ENCODE measurements around the gene MRPS11.
"Not testable (repeated sequence)": the region's sequence is repeated elsewhere in the genome, so short reads cannot be mapped to it uniquely, and the experiment has no call there.

Gene MRPS11

GRCh38 chr15:88454867-88455810, 12.4 kb upstream of the MRPS11 start:
- peak; percentile 24 for DNase-seq (ENCODE audit: low spot score)

DNA sequence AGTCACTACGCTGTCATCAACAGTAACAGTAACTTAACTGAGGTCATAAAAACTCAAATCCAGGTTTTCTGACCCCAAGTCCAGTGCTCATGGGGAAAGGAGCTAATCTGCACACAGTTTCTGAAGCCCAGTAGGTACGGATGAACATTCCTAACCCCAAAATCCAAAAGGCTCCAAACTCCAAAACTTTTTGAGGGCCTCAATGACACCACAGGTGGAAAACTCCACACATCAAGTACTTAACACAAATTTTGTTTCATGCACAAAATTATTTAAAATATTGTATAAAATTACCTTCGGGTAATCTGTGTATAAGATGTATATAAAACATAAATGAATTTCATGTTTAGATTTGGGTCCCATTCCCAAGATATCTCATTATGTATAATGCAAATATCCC, 10.8 kb upstream of the MRPS11 start:
- no peak for DNase-seq (ENCODE audit: low spot score)

DNA sequence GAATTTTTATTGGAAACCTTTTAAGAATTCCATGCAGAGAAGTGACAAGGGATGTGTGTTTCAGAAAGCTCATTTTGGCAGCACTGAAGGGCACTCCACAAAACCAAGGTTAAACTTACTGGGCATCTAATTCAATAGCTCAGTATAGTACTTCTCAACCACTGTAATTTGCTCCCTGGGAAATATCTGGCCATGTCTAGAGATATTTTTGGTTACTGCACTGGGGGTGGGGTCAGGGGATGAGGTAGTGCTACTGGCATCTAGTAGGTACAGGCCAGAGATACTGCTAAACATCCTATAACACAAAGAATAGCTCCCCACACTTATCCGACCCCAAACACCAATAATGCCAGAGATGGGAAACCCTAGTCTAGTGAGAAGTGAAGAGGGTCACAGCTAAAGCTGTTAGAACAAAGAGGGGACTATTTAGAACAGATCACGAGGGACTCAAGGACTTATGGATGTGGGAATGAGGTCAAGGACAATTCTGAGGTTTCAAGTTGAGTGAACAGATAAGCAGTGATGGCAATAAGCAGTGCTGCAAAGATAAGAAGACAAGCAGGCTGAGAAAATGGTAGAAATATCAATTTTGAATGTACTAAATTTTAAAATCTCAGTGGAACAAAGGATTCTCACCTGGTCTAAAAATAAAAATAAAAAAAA, 3.5 kb upstream of the MRPS11 start:
- DNase-seq (ENCODE audit: low spot score) = no peak

DNA sequence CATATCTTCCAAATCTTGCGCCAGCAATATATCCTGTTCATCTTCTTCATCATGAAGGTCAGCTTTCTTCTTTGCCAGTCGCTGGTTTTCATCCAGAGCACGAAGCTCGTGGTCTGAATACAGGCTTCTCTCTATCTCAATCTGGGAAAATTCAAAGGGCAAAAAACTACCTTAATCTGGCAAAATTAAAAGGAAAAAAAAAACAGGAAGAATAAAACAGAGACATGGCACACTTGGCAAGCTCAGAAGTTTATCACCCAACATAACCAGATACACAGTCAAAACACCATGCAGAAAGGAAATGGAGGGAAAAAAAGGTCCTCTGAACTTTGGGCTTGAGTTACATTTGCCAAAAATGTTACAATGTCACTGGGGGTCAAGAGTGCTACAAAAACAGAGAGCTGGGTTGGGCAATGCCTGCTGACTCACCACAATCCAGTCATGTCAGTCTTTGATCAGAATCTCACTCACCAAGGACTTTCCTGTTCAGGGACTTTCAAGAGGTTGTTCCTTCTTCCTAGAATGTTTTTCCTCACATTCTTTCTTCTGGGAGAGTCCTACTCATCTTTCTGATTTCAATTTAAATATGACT, 1.8 kb upstream of the MRPS11 start:
- no peak for DNase-seq (ENCODE audit: low spot score)

DNA sequence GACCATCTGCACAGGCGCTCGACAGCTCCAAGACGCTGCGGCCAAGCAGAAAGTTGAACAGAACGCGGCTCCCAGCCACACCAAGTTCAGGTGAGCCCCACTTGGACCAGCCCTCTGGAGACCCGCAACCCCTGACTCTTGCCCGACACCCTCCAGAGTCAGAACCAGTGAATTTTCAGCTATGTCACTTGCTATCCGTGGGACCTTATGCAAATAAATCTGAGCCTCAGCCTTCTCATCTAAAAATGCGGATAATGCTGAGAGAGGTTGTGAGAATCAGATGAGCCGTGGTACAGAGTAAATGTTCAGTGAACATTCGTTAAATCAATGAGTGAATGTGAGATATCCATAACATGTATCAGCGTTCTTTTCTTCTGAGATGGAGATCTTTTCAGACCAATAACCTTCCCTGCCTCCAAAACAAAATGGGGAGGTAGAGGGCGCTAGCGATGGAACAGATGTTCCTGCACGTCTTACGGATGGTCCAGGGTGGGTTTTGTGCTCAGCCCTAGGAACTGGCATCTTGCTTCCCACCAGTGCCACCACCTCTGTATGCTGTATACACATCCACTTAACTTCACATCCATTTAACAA, 524 bp downstream of the MRPS11 start:
- no peak for DNase-seq (ENCODE audit: low spot score)

DNA sequence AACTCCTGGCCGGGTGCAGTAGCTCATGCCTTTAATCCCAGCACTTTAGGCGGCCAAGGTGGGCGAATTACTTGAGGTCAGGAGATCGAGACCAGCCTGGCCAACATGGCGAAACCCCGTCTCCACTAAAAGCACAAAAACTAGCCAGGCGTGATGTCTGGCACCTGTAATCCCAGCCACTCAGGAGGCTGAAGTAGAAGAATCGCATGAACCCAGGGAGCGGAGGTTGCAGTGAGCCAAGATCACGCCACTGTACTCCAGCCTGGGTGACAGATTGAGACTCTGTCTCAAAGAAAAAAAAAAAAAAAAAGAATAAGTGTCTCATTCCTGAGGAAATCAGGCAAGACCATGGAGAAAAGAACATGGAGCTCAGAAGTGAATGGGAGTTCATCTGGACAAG, 1.2 kb downstream of the MRPS11 start:
- DNase-seq (ENCODE audit: low spot score) = not testable (repeated sequence)

- DNase-seq (ENCODE audit: low spot score) = no peak
These were observed 1.8 kb downstream of the MRPS11 start for GRCh38 chr15:88469321-88469720.

DNA sequence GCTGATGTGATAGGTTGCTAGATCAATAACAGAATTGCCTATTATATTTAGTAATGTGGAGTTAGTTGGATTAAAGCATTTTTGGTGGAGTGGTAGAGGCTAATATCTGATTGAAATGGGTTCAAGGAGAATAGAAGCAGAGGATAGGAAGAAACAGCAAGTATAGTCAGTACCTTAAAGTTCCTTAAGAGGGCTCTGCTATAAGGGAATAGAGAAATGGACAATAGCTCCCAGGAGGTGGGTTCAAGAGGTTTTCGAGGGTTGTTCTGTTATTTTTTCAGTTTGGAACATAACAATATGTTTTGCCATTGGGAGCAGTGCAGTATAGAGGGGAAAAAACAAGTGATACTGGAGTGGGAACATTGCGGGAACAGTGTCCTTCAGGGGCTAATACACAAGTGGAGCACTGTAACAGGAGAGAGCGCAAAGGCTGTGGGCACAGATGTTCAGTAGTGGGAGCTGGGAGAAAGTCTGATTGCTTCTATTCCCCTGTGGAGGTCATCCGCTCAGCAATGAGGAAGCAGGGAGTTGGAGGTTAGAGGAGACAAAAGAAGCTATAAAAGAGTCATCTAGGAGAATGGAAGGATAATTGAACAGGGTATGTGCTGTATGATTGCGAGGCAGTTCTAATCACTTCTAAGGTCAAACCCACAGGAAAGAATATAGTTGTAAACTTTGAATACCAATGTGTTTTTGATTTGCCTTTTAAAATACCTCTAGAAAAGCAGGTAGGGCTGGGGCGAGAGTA, 3.3 kb downstream of the MRPS11 start:
- no peak for DNase-seq (ENCODE audit: low spot score)

- DNase-seq (ENCODE audit: low spot score) = no peak
These were observed 4.7 kb downstream of the MRPS11 start for GRCh38 chr15:88472225-88472624.

DNA sequence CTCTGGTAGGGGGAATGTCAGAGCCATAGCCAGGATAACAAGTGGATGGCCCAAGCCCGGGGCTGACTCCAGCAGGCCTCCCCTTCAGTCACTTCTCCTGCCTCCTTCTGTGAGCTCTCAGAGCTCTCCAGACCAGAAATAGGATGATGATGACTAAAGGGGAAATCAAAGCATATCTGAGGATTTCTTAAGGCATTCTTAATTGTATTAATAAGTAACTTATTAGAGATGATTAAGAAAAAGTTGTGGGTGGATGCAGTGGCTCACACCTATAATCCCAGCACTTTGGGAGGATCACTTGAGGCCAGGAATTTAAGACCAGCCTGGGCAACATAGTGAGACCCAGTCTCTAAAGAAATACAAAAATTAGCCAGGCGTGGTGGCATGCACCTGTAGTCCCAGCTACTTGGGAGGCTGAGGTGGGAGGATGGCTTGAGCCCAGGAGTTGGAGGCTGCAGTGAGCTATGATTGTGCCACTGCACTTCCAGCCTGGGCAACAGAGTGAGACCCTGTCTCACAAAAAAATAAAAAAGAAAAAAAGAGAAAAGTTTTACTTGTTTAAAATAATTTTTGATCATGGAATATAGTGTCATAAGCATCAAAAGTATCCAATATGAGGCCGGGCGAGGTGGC, 6.3 kb downstream of the MRPS11 start:
- not testable (repeated sequence) for DNase-seq (ENCODE audit: low spot score)

GRCh38 chr15:88476635-88477060, 9.1 kb downstream of the MRPS11 start:
- peak; percentile 35 for DNase-seq (ENCODE audit: low spot score)

DNA sequence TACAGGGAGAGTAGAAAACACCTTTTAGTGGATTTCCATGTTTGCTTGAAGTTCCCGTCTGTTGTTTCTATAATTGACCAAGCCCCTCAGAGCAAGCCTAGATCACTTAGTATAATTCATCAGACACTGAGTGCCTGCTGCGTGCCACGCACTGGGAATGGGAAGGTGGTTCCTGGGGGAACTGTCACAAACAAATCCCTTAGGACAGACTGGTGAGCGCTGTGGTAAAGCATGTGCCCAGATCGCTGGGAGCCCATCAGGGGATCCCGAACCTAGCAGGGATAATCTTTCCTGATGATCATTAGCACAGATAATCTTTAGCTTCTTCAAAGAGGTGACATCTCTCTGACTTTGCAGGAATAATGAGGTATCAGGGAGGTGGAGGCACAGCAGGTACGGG, 9.6 kb downstream of the MRPS11 start:
- no peak for DNase-seq (ENCODE audit: low spot score)

DNA sequence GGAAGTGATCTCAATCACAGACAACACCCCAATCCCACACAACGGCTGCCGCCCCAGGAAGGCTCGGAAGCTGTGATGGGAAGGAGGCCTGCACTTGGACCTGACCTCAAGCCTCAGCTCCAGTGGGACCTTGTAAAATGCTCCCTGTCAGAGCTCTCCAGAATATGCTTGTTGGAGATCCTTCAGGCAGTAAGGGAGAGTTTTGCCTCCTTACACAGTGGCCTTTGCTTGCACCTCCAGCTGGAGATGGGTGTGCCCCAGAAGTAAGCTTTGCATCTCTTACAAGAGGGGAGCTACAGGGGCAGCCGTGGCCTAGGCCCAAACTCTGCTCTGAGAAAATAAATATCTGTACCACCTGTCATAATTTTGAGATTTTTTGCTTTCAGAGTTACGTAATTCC, 10.4 kb downstream of the MRPS11 start:
- no peak for DNase-seq (ENCODE audit: low spot score)

GRCh38 chr15:88479169-88479568, 11.7 kb downstream of the MRPS11 start:
- DNase-seq (ENCODE audit: low spot score) = no peak

DNA sequence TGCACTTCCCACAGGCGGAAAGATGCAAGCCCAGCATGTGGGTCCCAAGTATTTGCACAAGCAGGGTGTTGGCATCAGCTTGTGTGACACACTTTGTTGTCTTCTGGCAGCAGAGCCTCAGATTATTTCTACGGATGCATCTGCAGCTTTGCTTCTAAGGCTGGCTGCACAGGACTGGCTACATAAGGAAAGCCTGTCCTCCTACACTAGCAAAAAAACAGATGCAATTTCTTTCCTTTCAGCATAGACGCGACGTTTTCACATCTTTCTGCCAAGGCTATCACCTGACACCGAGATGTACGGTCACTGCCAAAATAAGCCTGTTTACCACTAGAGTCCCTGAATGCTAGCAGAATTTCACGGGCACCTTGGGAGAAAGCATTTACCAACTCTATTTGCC, 13.5 kb downstream of the MRPS11 start:
- DNase-seq (ENCODE audit: low spot score) = no peak

DNA sequence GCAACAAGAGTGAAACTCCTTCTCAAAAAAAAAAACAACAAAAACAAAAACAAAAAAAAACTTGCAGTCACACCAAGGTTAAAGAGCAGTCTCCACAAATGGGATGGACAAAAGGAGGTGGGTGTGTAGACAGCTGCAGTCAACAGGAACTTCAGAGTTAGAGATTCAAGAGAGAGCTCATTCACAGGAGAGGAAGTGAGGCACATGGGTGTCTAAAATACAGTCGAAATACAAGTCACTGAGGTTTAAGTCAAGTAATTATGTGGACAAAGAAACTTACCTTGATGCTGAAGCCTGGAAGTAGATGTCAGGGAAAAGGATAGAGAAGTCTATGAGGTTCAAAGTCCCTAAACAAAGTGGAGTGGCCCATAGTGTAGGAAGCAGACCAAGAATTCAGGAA, 14.8 kb downstream of the MRPS11 start:
- no peak for DNase-seq (ENCODE audit: low spot score)

DNA sequence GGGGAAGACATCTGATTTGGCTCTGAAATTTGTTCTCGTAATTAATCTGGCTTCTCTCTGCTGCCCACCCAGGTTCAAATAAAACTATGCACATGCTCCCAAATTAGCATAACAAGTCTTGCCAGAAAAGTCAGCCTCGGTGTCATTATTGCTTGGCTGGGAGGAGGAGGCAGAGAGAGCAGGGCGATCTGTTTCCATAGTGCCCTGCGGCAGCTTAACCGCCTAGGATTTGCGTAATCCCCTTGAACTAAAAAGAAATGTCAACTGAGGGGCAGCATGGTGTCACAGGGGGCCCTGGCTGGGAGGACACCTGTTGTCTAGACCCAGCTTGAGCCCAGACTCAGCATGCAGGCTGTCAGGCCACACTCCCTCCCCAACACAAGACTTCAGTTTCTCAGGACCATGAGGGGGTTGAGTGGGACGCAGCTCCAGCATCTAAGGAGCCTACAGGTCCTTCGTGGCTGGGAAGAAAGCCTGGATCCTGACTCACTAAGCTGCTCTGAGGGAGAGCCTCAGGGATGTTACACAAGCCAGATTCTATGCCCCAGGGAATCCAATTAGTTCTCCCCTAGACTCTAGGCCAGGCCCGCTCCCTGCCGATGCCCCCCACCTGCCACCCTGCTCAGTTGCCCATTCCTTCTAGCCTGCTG, 17.3 kb downstream of the MRPS11 start:
- DNase-seq (ENCODE audit: low spot score) = no peak

GRCh38 chr15:88487178-88487795, 19.8 kb downstream of the MRPS11 start:
- DNase-seq (ENCODE audit: low spot score) = no peak

GRCh38 chr15:88487796-88488523, 20.5 kb downstream of the MRPS11 start:
- no peak for DNase-seq (ENCODE audit: low spot score)

GRCh38 chr15:88489321-88489720, 21.8 kb downstream of the MRPS11 start:
- no peak for DNase-seq (ENCODE audit: low spot score)

Data from CD4-positive, alpha-beta T cell treated with Interleukin-2 at 100 ng/mL for 4 hours (primary cell).